Activated naive CD8-positive, alpha-beta T cell treated with anti-CD3 and anti-CD28 coated beads for 36 hours (primary cell): ENCODE measurements around the gene GTF2IRD1. TPM values are rescaled to one million over a fixed set of nuclear protein-coding genes. Genes with fewer than 3 reads are reported as not detected.
"Not testable (repeated sequence)": the region's sequence is repeated elsewhere in the genome, so short reads cannot be mapped to it uniquely, and the experiment has no call there.

ENCODE experiments used
- DNase-seq: peaks from one replicate; pipeline ENCODE4 v3.0.0; 2021
- H3K27ac Mint-ChIP-seq: one replicate; pipeline ENCODE4 v1.8.0; 2022; ENCODE audit warnings: mild to moderate bottlenecking, moderate library complexity, mixed read lengths
- H3K27me3 Mint-ChIP-seq: one replicate; pipeline ENCODE4 v1.8.0; 2022; ENCODE audit warnings: mild to moderate bottlenecking, mixed read lengths
- H3K36me3 Mint-ChIP-seq: one replicate; pipeline ENCODE4 v1.8.0; 2021; ENCODE audit warnings: mild to moderate bottlenecking, mixed read lengths
- H3K4me1 Mint-ChIP-seq: one replicate; pipeline ENCODE4 v1.8.0; 2021; ENCODE audit warnings: mixed read lengths
- H3K4me3 Mint-ChIP-seq: one replicate; pipeline ENCODE4 v1.8.0; 2022; ENCODE audit warnings: mild to moderate bottlenecking, moderate library complexity, mixed read lengths
- H3K9me3 Mint-ChIP-seq: one replicate; pipeline ENCODE4 v1.8.0; 2022; ENCODE audit warnings: mixed read lengths
- total RNA-seq, 2 experiments: library from RNA; stranded (reverse); gene quantifications; one replicate each; pipeline ENCODE4 v1.2.3, GENCODE V29; 2021

Gene GTF2IRD1
- total RNA-seq, 2 experiments from 2014 or later: 2.0 to 2.2 TPM

DNA sequence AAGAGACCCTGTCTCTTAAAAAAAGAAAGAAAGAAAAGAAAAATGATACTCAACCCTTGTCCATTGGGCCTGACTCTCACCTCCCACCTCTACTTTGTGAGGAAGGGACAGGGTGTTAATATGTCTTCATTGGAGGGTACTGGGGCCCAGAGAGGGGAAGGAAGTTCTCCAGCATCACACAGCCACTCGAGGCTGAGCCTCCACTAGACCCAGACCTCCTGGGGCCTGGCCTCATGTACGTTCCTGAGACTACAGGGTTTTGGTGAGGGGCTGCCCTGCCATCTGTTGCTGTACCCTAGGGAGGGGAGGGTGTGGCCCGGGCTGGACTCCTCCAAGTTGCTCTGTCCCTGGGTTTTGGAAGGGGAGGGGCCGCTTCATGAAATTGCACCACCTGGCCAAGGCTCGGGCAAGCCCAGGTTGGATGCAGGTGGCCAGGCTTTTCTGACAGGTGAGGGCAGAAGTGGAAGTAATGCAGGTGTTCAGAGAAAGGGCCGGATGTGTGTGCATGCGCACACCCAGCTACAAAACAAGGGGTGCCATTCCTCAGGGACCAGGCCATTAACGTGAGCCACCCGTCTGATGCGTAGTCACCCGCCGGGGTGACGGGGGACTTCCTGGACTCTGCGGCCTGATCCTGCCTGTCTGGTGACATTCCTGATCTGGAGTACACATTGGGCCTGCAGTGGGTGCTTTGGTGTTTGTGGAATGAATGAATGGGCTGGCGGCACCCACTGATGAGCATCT is 21.7 kb downstream of the GTF2IRD1 start:
- H3K27ac Mint-ChIP-seq: no peak overlapping the region
- H3K36me3 Mint-ChIP-seq: no peaks in the 10 kb centered on the region
- no peak for DNase-seq
- H3K4me3 Mint-ChIP-seq: no peak overlapping the region
- H3K9me3 Mint-ChIP-seq: no peaks in the 10 kb centered on the region
- peaks cover 14% of the 10 kb centered on the region for H3K27me3 Mint-ChIP-seq
- peaks cover 3% of the 10 kb centered on the region for H3K4me1 Mint-ChIP-seq

DNA sequence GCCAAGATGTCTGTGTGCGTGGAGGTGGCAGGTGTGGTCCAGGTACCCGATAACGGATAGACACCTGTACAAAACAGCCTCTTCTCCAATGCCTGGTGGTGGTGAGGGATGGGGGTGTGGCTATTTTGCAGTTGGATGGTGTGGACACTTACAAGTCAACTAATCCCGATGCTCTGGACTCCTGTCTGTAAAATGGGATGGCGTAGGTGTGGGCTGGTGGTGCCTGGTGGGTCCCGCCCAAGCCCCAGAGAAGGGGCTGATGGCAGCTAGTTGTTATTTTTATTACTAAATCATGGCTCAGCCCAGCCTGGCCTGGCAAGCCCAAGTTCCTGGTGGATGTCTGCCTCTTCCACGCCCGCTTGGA is 22.3 kb downstream of the GTF2IRD1 start:
- Mint-ChIP-seq H3K27me3 (peaks cover 14% of the 10 kb centered on the region), H3K4me3 (no peak overlapping the region), H3K4me1 (peaks cover 3% of the 10 kb centered on the region), H3K9me3 (no peaks in the 10 kb centered on the region), H3K27ac (no peak overlapping the region), H3K36me3 (no peaks in the 10 kb centered on the region)
- no peak for DNase-seq

DNA sequence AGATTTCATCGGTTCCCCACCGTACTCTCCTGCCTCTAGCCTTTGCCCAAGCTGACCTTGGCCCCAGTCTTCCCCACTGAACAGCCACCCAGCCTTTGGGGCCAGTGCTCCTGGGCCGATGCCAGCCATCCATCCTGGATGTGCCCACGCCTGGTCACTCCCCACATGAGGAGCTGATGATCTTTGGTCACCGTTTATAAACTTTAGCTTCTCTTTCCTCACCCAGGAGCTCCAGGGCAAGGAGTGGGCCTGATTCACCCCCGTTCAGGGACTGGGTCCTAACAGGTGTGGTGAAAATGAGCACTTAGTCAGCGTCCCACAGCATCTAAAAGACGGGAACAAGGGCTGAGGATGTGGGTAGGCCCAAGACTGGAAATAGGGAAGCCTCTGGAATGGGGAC is 22.9 kb downstream of the GTF2IRD1 start:
- Mint-ChIP-seq H3K4me1 (peaks cover 3% of the 10 kb centered on the region), H3K27ac (no peak overlapping the region), H3K9me3 (no peaks in the 10 kb centered on the region), H3K4me3 (no peak overlapping the region), H3K36me3 (no peaks in the 10 kb centered on the region), H3K27me3 (peaks cover 16% of the 10 kb centered on the region)
- DNase-seq: no peak

DNA sequence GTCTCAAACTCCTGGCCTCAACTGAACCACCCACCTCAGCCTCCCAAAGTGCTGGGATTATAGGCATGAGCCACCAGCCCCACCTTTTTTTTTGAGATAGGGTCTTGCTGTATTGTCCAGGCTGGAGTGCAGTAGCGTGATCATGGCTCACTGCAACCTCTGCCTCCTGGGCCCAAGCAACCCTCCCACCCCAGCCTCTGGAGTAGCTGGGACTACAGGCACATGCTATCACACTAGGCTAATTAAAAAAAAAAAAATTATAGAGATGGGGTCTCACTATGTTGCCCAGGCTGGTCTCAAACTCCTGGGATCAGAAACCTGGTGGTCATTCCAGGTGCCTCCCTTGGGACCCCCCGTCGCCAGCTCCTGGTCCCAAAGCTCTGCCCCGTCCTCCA is 25.0 kb downstream of the GTF2IRD1 start:
- Mint-ChIP-seq H3K4me3 (no peak overlapping the region), H3K4me1 (peaks cover 3% of the 10 kb centered on the region), H3K27me3 (peaks cover 24% of the 10 kb centered on the region), H3K36me3 (no peaks in the 10 kb centered on the region), H3K9me3 (no peaks in the 10 kb centered on the region), H3K27ac (no peak overlapping the region)
- DNase-seq: no peak

DNA sequence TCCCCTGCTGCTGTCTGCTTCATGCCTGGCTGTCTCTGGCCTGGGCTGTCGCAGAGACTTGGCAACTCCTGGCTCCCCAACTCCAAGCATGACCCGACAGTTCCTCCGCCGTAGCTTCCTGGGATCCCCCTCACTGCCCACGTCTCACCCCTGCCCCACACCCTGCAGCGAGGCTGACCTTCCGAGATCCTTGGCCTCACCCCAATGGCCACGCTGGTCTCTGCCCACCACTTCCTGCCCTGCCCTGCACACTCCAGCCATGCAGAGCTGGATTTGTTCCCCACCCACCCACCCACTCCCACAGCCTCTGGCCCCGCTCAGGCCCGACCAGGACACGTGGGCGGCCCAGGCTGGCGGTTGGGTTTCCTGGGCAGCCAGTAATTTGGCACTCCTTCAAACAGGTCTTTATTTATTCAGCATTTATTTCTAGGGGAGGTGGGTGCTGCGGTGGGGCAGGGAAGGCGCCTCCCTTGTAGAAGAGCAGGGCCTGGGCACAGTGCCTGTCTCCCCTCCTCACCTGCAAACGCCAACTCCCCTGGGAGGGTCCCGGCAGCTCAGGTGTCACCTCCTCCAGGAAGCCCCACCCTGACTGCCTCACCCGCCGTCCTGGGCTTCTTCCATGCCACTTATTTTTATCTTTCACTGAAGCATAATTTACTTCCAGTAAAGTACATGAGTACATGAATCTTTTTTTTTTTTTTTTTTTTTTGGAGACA is 25.5 kb downstream of the GTF2IRD1 start:
- DNase-seq: no peak

DNA sequence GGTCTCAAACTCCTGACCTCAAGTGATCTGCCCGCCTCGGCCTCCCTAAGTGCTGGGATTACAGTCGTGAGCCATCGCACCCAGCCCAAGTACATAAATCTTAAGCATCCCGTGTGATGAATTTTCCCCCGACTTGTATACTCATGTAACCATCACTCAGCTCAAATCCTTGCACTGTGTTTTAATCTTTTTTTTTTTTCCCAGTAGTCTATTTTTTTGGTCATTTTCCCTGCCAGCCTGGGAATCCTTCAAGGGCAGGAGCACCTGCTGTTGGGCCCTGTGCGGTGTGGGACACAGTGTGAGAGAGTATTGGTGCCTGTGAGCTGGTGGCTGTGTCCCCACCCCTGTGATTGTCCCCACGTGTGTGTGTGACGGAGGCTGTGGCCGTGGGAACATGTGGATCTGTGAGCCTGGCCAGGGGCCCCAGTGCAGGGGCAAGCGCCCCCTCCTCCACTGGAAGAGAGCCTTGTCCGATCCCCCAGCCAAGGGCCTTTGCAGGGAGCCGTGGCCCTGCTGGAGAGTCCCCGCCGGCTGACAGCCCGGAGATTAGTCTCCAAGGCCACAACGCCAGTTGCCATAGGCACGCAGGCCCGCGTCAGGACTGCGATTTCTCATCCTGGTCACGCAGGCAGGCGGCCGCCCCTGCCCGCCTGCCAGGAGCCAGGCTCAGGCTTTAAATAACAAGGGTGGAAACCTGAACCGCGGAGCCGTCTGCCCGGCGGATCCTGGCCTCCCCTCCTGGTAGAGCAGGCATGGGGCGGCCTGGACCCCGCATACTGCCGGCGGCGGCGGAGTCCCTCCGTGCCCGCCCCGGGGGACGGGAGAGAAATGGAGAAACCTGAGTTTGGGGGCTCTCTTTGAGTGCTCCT is 26.5 kb downstream of the GTF2IRD1 start:
- no peak for DNase-seq
- Mint-ChIP-seq H3K4me1 (peaks cover 3% of the 10 kb centered on the region), H3K27ac (no peak overlapping the region), H3K36me3 (no peaks in the 10 kb centered on the region), H3K4me3 (no peak overlapping the region), H3K27me3 (peaks cover 24% of the 10 kb centered on the region), H3K9me3 (no peaks in the 10 kb centered on the region)

More for the DNA sequence above, 25.5 kb downstream of the GTF2IRD1 start:
- H3K9me3 Mint-ChIP-seq: no peaks in the 10 kb centered on the region
- no peak overlapping the region for H3K27ac Mint-ChIP-seq
- H3K4me1 Mint-ChIP-seq: peaks cover 3% of the 10 kb centered on the region
- peaks cover 24% of the 10 kb centered on the region for H3K27me3 Mint-ChIP-seq
- no peak overlapping the region for H3K4me3 Mint-ChIP-seq
- no peaks in the 10 kb centered on the region for H3K36me3 Mint-ChIP-seq

DNA sequence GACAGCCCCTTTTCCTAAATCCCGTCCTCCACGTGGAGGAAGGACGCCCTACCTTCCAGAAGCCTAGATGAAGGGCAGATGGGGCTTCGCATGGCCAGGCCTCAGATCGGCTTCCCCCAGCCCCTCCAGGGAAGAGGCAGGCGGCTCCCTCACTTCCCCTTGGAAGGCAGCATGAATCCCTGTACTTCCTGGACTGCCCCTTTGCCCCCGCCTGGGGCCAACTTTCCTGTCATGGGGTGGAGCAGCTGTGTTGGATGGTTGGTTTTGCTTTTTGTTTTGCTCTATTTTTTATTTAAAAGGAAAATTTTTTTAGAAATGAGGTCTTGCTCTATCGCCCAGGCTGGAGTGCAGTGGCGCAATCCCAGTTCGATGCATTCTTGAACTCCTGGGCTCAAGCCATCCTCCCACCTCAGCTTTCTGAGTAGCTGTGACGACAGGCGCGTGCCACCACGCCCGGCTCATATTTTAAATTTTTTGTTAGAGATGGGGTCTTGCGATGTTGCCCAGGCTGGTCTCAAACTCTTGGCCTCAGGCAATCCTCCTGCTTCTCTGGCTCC is 27.2 kb downstream of the GTF2IRD1 start:
- Mint-ChIP-seq H3K27ac (no peak overlapping the region), H3K36me3 (no peaks in the 10 kb centered on the region), H3K9me3 (no peaks in the 10 kb centered on the region)

DNA sequence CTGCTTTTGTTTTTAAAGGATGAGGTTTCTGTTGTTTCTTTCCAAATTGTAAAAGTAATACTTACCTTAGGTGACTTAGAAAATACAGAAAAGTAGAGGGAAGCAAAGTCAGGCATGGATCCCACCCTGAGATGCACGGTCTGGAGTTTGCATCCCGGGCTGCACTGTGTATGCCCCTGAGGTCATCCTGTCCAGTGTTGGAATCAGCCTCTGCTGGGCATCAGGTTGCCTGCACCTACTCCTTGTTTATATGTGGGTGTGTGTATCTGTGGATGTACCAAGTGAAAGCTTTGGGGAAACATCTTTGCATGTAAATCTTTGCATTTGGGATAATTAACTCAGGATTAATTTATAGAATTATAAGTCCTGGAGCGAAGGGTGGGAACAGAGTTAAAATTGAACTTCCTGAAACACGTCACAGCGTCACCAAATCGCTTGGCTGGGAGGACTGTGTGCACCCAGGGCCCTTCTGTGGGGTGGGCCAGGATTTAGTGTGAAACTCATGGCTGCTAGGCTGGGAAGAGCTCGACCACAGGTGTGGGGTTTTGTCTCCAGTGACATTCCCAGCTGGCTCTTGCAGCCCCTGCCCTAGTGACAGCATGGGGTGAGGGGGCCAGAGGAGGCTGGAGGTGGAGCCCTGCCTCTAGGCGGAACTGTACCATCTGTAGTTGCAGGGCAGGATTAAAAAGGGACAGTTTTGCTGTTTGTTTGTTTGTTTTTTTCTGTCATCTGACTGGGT is 27.9 kb downstream of the GTF2IRD1 start:
- no peak overlapping the region for H3K27ac Mint-ChIP-seq
- no peaks in the 10 kb centered on the region for H3K36me3 Mint-ChIP-seq
- peaks cover 3% of the 10 kb centered on the region for H3K4me1 Mint-ChIP-seq
- no peak overlapping the region for H3K4me3 Mint-ChIP-seq
- peaks cover 24% of the 10 kb centered on the region for H3K27me3 Mint-ChIP-seq
- DNase-seq: no peak
- H3K9me3 Mint-ChIP-seq: no peaks in the 10 kb centered on the region

More for the DNA sequence above, 27.2 kb downstream of the GTF2IRD1 start:
- Mint-ChIP-seq H3K4me1 (peaks cover 3% of the 10 kb centered on the region), H3K27me3 (peaks cover 24% of the 10 kb centered on the region), H3K4me3 (no peak overlapping the region)
- no peak for DNase-seq

DNA sequence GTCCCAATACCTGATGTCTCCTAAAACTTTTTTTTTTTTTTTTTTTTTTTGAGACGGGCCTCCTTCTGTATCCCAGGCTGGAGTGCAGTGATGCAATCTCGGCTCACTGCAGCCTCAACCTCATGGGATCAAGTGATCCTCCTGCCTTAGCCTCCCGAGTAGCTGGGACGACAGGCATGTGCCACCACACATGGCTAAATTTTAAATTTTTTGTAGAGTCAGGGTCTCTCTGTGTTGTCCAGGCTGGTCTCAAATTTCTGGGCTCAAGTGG is 28.4 kb downstream of the GTF2IRD1 start:
- Mint-ChIP-seq H3K4me1 (peaks cover 3% of the 10 kb centered on the region), H3K27me3 (peaks cover 24% of the 10 kb centered on the region), H3K27ac (no peak overlapping the region)

DNA sequence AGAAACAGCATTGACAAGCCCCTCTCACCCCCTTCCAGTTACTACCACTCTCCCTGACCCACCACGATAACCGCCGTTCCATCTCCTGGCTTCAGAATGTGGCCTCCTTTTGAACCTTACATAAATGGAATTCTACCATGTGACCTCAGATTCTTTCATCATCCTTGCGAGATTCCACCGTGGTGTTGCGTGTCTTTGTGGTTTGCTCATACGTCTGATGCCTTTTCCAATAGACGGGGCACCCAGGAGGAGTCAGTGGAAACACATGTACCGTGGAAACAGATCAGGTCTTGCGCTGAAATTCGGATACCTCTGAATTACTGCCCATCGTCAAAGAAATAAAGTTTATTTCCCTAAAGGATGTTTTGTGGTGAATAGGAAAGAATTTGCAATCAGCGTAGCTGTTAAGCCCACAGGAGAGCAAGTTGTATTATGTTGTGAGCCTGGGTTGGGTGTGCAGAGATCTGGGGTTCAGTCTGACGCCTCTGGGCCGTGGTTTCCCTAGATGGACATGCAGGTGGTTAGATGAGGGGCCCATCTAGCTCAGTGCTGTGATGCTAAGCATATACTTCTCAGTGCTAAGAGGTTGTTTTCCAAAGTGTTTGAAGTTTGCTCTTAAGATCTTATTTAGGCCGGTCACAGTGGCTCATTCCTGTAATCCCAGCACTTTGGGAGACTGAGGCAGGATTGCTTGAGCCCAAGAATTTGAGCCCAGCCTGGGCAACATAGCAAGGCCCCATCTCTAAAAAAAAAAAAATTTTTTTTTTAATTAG is 29.1 kb downstream of the GTF2IRD1 start:
- no peak overlapping the region for H3K27ac Mint-ChIP-seq
- peaks cover 24% of the 10 kb centered on the region for H3K27me3 Mint-ChIP-seq
- DNase-seq: no peak
- no peaks in the 10 kb centered on the region for H3K9me3 Mint-ChIP-seq
- H3K4me1 Mint-ChIP-seq: peaks cover 2% of the 10 kb centered on the region
- no peak overlapping the region for H3K4me3 Mint-ChIP-seq
- H3K36me3 Mint-ChIP-seq: no peaks in the 10 kb centered on the region

More for the DNA sequence above, 28.4 kb downstream of the GTF2IRD1 start:
- Mint-ChIP-seq H3K4me3 (no peak overlapping the region), H3K36me3 (no peaks in the 10 kb centered on the region), H3K9me3 (no peaks in the 10 kb centered on the region)
- no peak for DNase-seq

DNA sequence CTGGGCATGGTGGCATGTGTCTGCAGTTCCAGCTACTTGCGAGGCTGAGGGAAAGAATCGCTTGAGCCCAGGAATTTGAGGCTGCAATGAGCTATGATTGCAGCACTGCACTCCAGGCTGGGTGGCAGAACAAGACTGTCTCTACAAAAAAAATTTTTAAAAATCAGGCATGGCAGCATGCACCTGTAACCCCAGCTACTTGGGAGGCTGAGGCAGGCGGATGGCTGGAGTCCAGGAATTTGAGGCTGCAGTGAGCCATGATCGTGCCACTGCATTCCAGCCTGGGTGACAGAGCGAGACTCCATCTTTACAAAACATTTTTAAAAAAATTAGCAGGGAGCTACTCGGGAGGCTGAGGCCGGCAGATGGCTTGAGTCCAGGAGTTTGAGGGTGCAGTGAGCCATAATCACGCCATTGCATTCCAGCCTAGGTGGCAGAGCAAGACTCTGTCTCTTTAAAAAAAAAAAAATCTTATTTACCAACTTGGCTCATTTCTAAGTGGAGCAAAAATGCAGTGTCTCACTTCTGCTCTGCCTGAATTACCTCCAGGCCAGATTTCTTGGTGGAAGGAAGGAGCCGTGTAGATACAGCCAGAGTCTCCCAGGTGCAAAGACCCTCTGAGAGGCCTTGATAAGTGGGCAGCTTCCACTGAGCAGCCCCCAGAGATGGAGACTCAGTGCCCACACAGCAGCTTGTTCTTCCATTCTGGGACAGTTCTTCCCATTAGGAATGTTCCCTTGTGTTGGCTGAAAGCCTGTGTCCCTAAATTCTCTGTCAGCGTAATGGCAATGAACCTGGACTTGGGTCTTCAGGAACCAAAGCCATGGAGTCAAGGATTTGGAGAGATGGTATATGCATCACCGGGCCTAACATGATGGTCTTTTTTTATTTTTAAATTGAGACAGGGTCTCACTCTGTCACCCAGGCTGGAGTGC is 30.0 kb downstream of the GTF2IRD1 start:
- peaks cover 20% of the 10 kb centered on the region for H3K27me3 Mint-ChIP-seq
- no peak overlapping the region for H3K27ac Mint-ChIP-seq
- H3K4me1 Mint-ChIP-seq: no peaks in the 10 kb centered on the region
- H3K36me3 Mint-ChIP-seq: no peaks in the 10 kb centered on the region
- no peak overlapping the region for H3K4me3 Mint-ChIP-seq
- H3K9me3 Mint-ChIP-seq: no peaks in the 10 kb centered on the region
- no peak for DNase-seq

DNA sequence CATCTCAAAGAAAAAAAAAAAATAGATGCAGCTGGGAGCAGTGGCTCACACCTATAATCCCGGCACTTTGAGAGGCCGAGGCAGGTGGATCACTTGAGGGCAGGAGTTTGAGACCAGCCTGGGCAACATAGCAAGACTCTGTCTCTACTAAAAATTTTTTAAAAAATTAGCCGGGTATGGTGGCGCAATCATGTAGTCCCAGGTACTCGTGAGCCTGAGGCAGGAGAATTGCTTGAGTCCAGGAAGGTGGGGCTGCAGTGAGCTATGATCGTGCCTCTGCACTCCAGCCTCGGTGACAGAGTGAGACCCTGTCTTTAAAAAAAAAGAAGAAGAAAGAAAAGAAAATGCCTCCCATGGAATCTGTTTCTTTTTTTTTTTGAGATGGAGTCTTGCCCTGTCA is 31.9 kb downstream of the GTF2IRD1 start:
- Mint-ChIP-seq H3K4me1 (no peaks in the 10 kb centered on the region), H3K9me3 (no peaks in the 10 kb centered on the region), H3K4me3 (no peak overlapping the region), H3K27me3 (peaks cover 11% of the 10 kb centered on the region), H3K36me3 (no peaks in the 10 kb centered on the region), H3K27ac (no peak overlapping the region)
- no peak for DNase-seq

DNA sequence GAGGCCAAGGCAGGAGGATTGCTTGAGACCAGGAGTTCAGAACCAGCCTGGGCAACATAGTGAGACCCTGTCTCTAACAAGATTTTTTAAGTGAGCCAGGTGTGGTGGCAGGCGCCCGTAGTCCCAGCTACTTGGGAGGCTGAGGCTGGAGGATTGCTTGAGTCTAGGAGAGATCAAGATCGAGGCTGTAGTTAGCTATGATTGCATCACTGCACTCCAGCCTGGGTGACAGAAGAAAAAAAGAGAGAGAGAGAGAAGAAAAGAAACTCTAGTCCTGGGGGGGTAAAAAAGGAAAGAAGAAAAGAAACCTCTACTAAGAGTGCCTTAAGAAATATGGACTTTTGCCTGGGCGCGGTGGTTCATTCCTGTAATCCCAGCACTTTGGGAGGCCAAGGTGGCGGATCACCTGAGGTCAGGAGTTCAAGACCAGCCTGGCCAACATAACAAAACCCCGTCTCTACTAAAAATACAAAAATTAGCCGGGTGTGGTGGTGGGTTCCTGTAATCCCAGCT is 34.9 kb downstream of the GTF2IRD1 start:
- H3K36me3 Mint-ChIP-seq, H3K9me3 Mint-ChIP-seq, H3K27me3 Mint-ChIP-seq, H3K4me3 Mint-ChIP-seq, DNase-seq, H3K4me1 Mint-ChIP-seq, H3K27ac Mint-ChIP-seq: not testable (repeated sequence)
